Measurements from ENCODE around the gene CD164L2.
A peak's percentile ranks its signal among the peaks of the same experiment; 100 is the strongest.

Gene CD164L2

DNA sequence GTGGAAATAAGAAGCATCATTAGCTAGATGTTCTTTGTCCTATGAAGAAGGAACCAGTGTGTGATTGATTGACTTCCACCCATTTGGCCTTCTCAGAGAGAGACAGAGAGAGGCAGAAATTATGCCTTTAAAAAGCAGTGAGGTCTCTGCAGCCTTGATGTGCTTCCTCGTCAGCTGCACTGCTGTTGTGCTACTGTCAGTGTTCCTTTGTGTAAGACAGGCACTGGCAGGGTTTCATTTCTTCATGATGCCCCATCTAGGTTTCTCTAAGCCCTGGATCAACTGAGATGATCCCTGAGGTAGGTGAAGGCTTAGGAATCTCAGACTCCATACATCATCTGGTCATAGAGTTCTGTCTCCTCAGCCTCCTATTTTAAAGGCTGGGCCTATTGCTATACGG is 44.2 kb upstream of the CD164L2 start:
- no peak for DNase-seq (ENCODE audit: low read depth in 2 of 2)
- no peak overlapping the region for H3K4me3 ChIP-seq (replicated peaks in 1 of 2; ENCODE audit: low read depth in 2 of 2, low read length in 2 of 2)

DNA sequence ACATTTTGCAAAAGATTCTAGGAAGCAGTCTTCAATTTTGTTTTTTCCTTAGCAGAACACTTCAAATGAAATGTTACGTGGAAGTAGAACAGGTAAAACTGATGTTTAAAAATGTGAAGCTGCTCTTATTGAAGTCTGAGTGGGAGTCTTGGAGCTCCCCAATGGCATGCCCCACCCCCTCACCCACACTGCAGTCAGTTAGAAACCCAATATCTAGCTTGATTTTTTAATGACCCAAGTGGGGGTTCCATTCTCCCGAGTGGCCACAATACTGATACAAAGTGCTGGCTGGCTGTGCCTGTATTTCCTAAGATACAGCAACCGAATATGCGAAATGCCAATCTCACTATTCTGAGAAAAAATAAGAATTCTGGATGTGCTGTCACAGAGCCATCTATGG is 40.6 kb upstream of the CD164L2 start:
- TF ChIP-seq, protein P1, sequence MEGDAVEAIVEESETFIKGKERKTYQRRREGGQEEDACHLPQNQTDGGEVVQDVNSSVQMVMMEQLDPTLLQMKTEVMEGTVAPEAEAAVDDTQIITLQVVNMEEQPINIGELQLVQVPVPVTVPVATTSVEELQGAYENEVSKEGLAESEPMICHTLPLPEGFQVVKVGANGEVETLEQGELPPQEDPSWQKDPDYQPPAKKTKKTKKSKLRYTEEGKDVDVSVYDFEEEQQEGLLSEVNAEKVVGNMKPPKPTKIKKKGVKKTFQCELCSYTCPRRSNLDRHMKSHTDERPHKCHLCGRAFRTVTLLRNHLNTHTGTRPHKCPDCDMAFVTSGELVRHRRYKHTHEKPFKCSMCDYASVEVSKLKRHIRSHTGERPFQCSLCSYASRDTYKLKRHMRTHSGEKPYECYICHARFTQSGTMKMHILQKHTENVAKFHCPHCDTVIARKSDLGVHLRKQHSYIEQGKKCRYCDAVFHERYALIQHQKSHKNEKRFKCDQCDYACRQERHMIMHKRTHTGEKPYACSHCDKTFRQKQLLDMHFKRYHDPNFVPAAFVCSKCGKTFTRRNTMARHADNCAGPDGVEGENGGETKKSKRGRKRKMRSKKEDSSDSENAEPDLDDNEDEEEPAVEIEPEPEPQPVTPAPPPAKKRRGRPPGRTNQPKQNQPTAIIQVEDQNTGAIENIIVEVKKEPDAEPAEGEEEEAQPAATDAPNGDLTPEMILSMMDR (IDR thresholded peaks at IDR 0.05; ENCODE audit: low read depth, low read length) = no peak
- DNase-seq (ENCODE audit: low read depth in 2 of 2) = no peak
- no peak overlapping the region for H3K4me3 ChIP-seq (replicated peaks in 1 of 2; ENCODE audit: low read depth in 2 of 2, low read length in 2 of 2)

More for the DNA sequence above, 44.2 kb upstream of the CD164L2 start:
- TF ChIP-seq, protein P1 (IDR thresholded peaks at IDR 0.05; ENCODE audit: low read depth, low read length) = no peak

DNA sequence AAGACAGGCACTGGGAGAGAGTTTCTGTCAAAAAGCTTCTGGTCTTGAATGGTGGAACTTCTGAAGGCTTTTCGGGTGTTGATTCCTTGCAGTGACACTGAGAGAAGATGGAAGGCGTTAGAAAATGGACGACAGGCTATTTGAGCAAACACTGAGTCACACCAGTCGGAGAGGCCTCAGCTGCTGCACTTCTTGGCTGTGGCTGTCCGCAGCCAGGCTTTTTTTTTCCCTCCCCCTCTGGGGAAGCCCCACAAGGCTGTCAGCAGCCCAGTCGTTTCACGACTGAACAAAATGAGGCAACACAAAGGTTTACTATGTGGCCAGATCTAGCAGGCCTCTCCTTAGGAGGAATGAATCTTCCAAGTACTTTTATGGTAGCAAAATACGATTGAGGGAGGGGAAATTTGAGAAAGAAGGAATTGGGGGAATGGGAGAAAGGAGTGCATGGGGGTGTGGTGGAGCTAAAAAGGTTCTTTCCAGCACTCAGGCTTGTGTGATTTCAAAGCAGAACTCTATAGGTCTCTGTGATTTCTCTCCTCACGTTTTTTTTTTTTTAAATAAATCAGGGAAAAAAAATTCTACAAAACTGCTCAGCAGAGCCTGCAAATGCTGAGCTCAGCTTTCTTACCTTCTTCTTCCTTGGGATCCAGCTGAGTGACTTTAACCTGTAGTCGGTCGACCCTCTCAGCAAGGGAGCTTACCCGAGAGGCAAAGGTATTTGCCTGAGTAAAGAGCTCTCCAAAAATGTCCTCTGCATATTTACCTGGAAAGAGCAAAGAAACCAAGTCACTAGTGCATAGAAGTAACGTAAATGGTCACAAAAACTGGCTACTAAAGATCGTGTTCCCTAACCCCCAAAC is 35.4 kb upstream of the CD164L2 start:
- H3K4me3 ChIP-seq (replicated peaks in 1 of 2; ENCODE audit: low read depth in 2 of 2, low read length in 2 of 2) = no peak overlapping the region
- peak; percentile 96 to 97 for DNase-seq (ENCODE audit: low read depth in 2 of 2)
- TF ChIP-seq, protein P1 (IDR thresholded peaks at IDR 0.05; ENCODE audit: low read depth, low read length) = no peak

DNA sequence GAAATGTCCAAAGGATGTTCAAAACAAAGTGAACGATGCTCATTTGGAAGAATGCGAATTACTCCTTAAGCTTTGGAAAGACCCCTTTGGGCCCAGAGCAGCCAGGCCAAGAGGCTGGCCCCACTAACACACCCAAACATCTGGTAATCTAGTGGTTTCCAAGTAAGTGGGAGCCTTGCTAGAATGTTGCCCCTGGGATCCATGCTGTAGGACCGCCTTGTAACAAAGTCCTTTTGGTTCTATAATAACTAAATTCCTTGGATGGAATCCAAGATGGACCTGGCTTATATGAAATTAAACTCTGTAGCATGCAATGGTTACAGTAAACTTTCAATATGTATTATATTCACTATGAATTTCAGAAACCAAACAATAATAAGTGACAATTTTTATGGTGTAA is 34.6 kb upstream of the CD164L2 start:
- TF ChIP-seq, protein P1 (IDR thresholded peaks at IDR 0.05; ENCODE audit: low read depth, low read length) = no peak
- DNase-seq (ENCODE audit: low read depth in 2 of 2) = no peak

DNA sequence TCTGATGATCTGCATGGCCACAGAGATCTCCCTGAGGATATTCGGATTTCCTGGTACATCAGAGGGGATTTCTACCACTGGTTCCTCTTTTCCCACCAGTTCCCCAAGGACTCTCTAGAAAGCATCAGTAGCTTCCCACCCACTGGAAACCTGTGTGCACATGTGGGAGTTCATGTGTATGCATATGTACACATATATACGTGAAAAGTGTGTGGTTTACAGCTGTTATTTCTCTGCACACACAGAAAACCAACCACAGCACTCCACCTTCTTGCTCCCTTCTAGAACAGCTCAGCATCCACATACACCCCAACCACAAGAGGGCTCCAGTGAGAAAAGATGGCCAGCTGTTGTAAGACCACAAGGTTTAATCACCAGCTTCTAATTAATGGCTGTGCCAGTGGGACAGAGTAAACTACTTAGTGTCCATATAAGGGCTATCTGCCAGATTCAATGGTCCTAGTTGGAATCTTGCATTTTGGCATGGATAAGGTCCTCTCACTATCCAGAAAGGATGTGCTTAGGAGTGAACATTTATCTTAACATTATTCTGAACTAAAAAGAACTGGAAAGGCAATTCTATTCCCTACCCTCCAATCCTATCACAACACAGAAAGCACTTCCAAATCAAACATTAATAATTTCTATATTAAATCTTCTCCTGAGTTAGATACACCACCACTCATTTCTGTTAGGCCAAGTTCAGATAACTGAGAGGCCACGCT is 33.4 kb upstream of the CD164L2 start:
- no peak overlapping the region for H3K4me3 ChIP-seq (replicated peaks in 1 of 2; ENCODE audit: low read depth in 2 of 2, low read length in 2 of 2)
- peak; percentile 82 for DNase-seq (ENCODE audit: low read depth in 2 of 2)
- TF ChIP-seq, protein P1 (IDR thresholded peaks at IDR 0.05; ENCODE audit: low read depth, low read length) = peak; percentile 78

More for the DNA sequence above, 34.6 kb upstream of the CD164L2 start:
- H3K4me3 ChIP-seq (replicated peaks in 1 of 2; ENCODE audit: low read depth in 2 of 2, low read length in 2 of 2) = no peak overlapping the region

DNA sequence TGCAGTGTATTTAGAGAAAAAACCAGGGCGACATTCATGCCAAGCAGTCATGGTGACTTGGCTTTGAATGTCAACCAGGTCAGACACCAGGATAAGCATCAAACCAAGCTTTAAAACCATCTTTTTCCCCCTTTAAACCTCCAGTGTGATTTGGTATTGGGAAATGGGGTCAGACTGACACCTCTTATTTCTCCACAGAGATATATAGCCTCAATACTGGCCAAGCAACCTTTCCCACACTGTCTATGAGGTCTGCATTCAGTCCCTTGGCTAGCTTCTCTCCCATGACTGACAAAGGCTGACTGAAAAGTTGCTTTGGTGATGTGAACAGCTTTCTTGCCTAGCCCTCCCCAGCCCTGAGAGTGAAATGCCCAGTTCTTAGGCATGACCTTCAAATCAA is 31.0 kb upstream of the CD164L2 start:
- no peak overlapping the region for H3K4me3 ChIP-seq (replicated peaks in 1 of 2; ENCODE audit: low read depth in 2 of 2, low read length in 2 of 2)
- TF ChIP-seq, protein P1 (IDR thresholded peaks at IDR 0.05; ENCODE audit: low read depth, low read length) = no peak
- DNase-seq (ENCODE audit: low read depth in 2 of 2) = no peak
